ENCODE data around the gene SUN5. TPM values are rescaled to one million over a fixed set of nuclear protein-coding genes. Genes with fewer than 3 reads are reported as not detected.

Gene SUN5
- total RNA-seq, 1 donor from 2014 or later = not detected

DNA sequence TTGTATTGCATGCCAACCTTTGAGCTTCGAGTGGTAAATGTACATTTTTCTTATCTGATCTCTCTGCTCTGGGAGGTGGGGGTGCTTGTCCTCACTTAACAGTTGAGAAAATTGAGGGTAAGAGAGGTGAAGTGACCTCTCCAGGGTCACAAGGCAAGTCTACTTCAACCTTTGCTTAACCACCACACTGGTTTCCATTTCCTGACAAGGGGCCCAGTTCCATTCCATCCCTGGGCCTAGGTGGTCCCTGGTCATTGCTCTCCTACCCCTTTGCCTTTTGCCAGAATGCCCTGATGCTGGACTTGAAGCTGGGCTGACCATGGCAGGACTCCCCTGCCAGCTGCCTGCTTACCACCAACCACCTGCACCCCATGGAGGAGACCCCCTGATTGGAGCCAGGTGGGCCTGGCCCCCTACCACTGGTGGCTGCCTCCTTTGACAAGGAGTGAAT, 39.5 kb upstream of the SUN5 start:
- TF ChIP-seq, protein P1, sequence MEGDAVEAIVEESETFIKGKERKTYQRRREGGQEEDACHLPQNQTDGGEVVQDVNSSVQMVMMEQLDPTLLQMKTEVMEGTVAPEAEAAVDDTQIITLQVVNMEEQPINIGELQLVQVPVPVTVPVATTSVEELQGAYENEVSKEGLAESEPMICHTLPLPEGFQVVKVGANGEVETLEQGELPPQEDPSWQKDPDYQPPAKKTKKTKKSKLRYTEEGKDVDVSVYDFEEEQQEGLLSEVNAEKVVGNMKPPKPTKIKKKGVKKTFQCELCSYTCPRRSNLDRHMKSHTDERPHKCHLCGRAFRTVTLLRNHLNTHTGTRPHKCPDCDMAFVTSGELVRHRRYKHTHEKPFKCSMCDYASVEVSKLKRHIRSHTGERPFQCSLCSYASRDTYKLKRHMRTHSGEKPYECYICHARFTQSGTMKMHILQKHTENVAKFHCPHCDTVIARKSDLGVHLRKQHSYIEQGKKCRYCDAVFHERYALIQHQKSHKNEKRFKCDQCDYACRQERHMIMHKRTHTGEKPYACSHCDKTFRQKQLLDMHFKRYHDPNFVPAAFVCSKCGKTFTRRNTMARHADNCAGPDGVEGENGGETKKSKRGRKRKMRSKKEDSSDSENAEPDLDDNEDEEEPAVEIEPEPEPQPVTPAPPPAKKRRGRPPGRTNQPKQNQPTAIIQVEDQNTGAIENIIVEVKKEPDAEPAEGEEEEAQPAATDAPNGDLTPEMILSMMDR (IDR thresholded peaks at IDR 0.05; ENCODE audit: unreplicated experiment) = no peak

DNA sequence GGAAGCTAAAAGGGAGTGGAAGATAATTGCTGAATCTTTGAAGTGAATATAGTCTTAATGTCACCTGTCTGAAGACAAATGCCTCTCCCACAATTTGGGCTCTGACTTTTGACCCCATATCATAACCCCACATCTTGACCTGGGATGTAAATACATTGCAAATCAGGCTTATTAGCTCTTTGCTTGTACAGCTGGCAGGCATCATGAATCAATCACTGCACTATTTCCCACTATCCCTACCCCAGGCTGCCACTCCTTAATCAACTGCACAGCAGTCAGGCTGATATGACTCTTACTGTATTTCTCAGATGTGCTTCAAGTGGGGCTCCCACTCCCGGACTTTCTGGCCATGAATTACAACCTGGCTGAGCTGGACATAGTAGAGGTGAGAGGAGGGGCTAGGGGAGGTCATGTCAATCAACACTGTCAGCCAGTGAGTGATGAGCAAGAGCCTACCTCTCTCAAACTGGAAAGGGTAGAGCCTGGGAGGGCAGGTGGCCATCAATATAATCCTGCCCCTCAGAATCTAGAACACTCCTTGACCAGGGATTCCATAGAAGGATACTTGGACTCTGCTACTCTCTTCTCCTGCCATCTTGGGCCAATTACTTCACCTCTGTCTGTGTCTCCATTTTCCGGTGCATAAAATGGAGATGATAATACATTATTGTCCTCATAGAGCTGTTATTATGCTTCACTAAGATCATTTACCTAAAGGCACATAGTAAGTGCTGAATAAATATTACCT, 38.9 kb upstream of the SUN5 start:
- DNase-seq (ENCODE audit: low spot score, unreplicated experiment) = no peak
- Mint-ChIP-seq H3K4me1 (ENCODE audit: low read depth) (no peaks in the 10 kb centered on the region), H3K36me3 (ENCODE audit: insufficient read depth) (no peaks in the 10 kb centered on the region), H3K9me3 (ENCODE audit: low read depth) (peaks cover 17% of the 10 kb centered on the region), H3K27me3 (peaks cover 19% of the 10 kb centered on the region), H3K4me3 (ENCODE audit: low read depth) (no peak overlapping the region), H3K27ac (no peak overlapping the region)
- TF ChIP-seq, protein P1 (IDR thresholded peaks at IDR 0.05; ENCODE audit: unreplicated experiment) = no peak

More for the DNA sequence above, 39.5 kb upstream of the SUN5 start:
- Mint-ChIP-seq H3K27ac (no peak overlapping the region), H3K36me3 (ENCODE audit: insufficient read depth) (no peaks in the 10 kb centered on the region), H3K27me3 (peaks cover 13% of the 10 kb centered on the region), H3K4me3 (ENCODE audit: low read depth) (no peak overlapping the region), H3K9me3 (ENCODE audit: low read depth) (peaks cover 17% of the 10 kb centered on the region), H3K4me1 (ENCODE audit: low read depth) (no peaks in the 10 kb centered on the region)
- no peak for DNase-seq (ENCODE audit: low spot score, unreplicated experiment)

DNA sequence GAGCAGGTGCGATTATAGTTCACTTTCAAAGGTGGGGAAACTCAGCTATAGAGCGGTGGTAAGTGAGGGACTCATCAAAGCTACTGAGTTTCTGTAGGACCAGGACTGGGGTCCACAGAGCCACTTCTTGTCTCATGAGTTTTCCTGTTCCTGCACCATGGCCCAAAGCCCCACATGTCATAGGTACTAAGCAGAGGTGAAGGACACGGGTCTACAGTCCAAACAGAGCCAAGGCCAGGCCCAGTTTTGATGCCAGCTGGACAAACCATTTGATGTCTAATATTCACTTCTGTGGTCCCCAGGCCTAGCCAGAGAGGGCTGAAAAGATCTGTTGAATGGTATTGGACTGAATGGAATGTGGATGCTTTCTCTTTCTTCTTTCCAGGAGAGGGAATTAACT, 38.2 kb upstream of the SUN5 start:
- DNase-seq (ENCODE audit: low spot score, unreplicated experiment) = no peak
- H3K4me3 Mint-ChIP-seq (ENCODE audit: low read depth) = no peak overlapping the region
- peaks cover 25% of the 10 kb centered on the region for H3K27me3 Mint-ChIP-seq
- no peaks in the 10 kb centered on the region for H3K4me1 Mint-ChIP-seq (ENCODE audit: low read depth)
- H3K36me3 Mint-ChIP-seq (ENCODE audit: insufficient read depth) = no peaks in the 10 kb centered on the region
- TF ChIP-seq, protein P1 (IDR thresholded peaks at IDR 0.05; ENCODE audit: unreplicated experiment) = no peak
- no peak overlapping the region for H3K27ac Mint-ChIP-seq
- H3K9me3 Mint-ChIP-seq (ENCODE audit: low read depth) = peaks cover 17% of the 10 kb centered on the region

DNA sequence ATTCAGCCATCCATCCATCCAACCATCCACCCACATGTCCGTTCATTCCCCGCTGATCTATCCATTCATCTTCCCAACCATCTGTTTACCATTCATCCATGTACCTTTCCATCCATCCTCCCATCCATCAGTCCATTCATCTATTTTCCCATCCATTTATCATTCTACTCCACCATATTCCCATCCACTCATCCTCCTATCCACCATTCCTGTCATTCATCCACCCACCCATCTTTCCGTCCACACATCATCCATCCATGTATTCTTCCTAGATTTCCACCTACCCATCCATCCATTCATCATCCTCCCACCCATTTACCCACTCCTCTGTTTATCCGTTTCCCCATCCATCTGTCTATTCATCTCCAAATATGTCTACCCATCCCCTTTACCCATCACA, 34.0 kb upstream of the SUN5 start:
- DNase-seq (ENCODE audit: low spot score, unreplicated experiment) = no peak
- Mint-ChIP-seq H3K27me3 (peaks cover 30% of the 10 kb centered on the region), H3K36me3 (ENCODE audit: insufficient read depth) (no peaks in the 10 kb centered on the region), H3K9me3 (ENCODE audit: low read depth) (no peaks in the 10 kb centered on the region), H3K27ac (no peak overlapping the region), H3K4me3 (ENCODE audit: low read depth) (no peak overlapping the region), H3K4me1 (ENCODE audit: low read depth) (no peaks in the 10 kb centered on the region)
- TF ChIP-seq, protein P1 (IDR thresholded peaks at IDR 0.05; ENCODE audit: unreplicated experiment) = no peak

DNA sequence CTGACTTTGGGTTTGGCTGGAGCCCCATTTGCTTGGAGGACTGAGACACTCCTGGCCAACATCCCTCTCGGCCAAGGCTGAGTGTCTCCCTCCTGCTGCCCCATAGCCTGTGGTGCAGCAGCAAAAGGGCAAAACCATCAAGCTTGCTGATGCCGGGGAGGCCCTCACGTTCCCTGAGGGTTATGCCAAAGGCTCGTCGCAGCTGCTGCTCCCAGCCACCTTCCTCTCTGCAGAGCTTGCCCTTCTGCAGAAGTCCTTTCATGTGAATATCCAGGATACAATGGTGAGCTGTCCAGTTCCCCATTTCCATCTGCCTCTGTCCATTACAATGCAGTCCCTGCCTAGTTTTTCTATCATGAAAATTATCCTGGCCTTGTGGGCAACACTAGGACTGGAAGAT, 33.2 kb upstream of the SUN5 start:
- Mint-ChIP-seq H3K27ac (no peak overlapping the region), H3K4me3 (ENCODE audit: low read depth) (no peak overlapping the region), H3K27me3 (peaks cover 37% of the 10 kb centered on the region), H3K9me3 (ENCODE audit: low read depth) (no peaks in the 10 kb centered on the region), H3K4me1 (ENCODE audit: low read depth) (no peaks in the 10 kb centered on the region), H3K36me3 (ENCODE audit: insufficient read depth) (no peaks in the 10 kb centered on the region)
- TF ChIP-seq, protein P1 (IDR thresholded peaks at IDR 0.05; ENCODE audit: unreplicated experiment) = no peak
- DNase-seq (ENCODE audit: low spot score, unreplicated experiment) = no peak
